ENCODE data around the gene ZNF816.

GRCh38 chr19:52945652-52946321, 16.9 kb downstream of the ZNF816 start:
- TF ChIP-seq PATZ1 (CRISPR knock-in tag; IDR thresholded peaks at IDR 0.05; ENCODE audit: borderline replicate concordance) (no peak), ZFP30 (CRISPR knock-in tag; IDR thresholded peaks at IDR 0.05) (no peak), SNAI2 (CRISPR knock-in tag; IDR thresholded peaks at IDR 0.05) (no peak), ZNF8 (CRISPR knock-in tag; IDR thresholded peaks at IDR 0.05) (no peak), ZC3H10 (CRISPR knock-in tag; IDR thresholded peaks at IDR 0.05) (no peak), ZFP3 (CRISPR knock-in tag; IDR thresholded peaks at IDR 0.05) (no peak), TSHZ2 (CRISPR knock-in tag; IDR thresholded peaks at IDR 0.05) (no peak), PPARA (CRISPR knock-in tag; IDR thresholded peaks at IDR 0.05; ENCODE audit: borderline replicate concordance) (no peak), ZNF565 (CRISPR knock-in tag; conservative IDR thresholded peaks at IDR 0.05; ENCODE audit: low read depth) (no peak)
